NOMO-1 treated with dmso at 0.1 percent for 144 hours (cell line): ENCODE data around the gene NTM.

Experiments used
- DNase-seq: peaks from one replicate; lab custom pipeline; 2025; ENCODE audit not compliant: unreplicated experiment; lab: John Stamatoyannopoulos, UW

NTM gene

GRCh38 chr11:132264616-132265015 is 894.2 kb downstream of the NTM start:
- DNase-seq = no peak

- DNase-seq = no peak
Measured at GRCh38 chr11:132278801-132279574, 908.6 kb downstream of the NTM start.

- no peak for DNase-seq
Measured at GRCh38 chr11:132284048-132284447, 913.6 kb downstream of the NTM start.

GRCh38 chr11:132284611-132285010 is 914.2 kb downstream of the NTM start:
- no peak for DNase-seq

- DNase-seq = no peak
Measured at GRCh38 chr11:132285631-132286030, 915.2 kb downstream of the NTM start.

GRCh38 chr11:132286106-132286505 is 915.7 kb downstream of the NTM start:
- no peak for DNase-seq

GRCh38 chr11:132288036-132288435 is 917.6 kb downstream of the NTM start:
- no peak for DNase-seq

GRCh38 chr11:132289590-132290256 is 919.3 kb downstream of the NTM start:
- no peak for DNase-seq

- DNase-seq = no peak
Measured at GRCh38 chr11:132293586-132293985, 923.2 kb downstream of the NTM start.

- DNase-seq = no peak
Measured at GRCh38 chr11:132296946-132297610, 926.7 kb downstream of the NTM start.

GRCh38 chr11:132298357-132298756 is 927.9 kb downstream of the NTM start:
- DNase-seq = no peak

GRCh38 chr11:132300283-132300682 is 929.9 kb downstream of the NTM start:
- DNase-seq = no peak

GRCh38 chr11:132301465-132301864 is 931.0 kb downstream of the NTM start:
- no peak for DNase-seq

- no peak for DNase-seq
Measured at GRCh38 chr11:132301900-132302299, 931.5 kb downstream of the NTM start.

- DNase-seq = no peak
Measured at GRCh38 chr11:132307309-132308020, 937.0 kb downstream of the NTM start.

GRCh38 chr11:132310390-132311375 is 940.3 kb downstream of the NTM start:
- DNase-seq = no peak

- DNase-seq = no peak
Measured at GRCh38 chr11:132311703-132312102, 941.3 kb downstream of the NTM start.

GRCh38 chr11:132312161-132312560 is 941.7 kb downstream of the NTM start:
- no peak for DNase-seq

GRCh38 chr11:132312701-132313111 is 942.3 kb downstream of the NTM start:
- no peak for DNase-seq

- no peak for DNase-seq
Measured at GRCh38 chr11:132314911-132315455, 944.6 kb downstream of the NTM start.
